T-helper 1 cell treated with Interleukin-12 subunit alpha and Interleukin-12 subunit beta and Interleukin-4 antibody, amounts not matched to agents 30 μg/mL and 1 μg/mL, for 36 hours (primary cell): ENCODE results near the gene PRKCE.
A peak's percentile ranks its signal among the peaks of the same experiment; 100 is the strongest.
"Not testable (repeated sequence)": the region's sequence is repeated elsewhere in the genome, so short reads cannot be mapped to it uniquely, and the experiment has no call there.

Source experiments
- H3K27ac Mint-ChIP-seq: one replicate; pipeline ENCODE4 v1.8.0; 2021; ENCODE audit warnings: mild to moderate bottlenecking, mixed read lengths
- H3K27me3 Mint-ChIP-seq: one replicate; pipeline ENCODE4 v1.8.0; 2021; ENCODE audit warnings: low read depth, mixed read lengths
- H3K36me3 Mint-ChIP-seq: one replicate; pipeline ENCODE4 v1.8.0; 2021; ENCODE audit warnings: low read depth, mixed read lengths
- H3K4me1 Mint-ChIP-seq: one replicate; pipeline ENCODE4 v1.8.0; 2021; ENCODE audit warnings: low read depth, mixed read lengths
- H3K4me3 Mint-ChIP-seq: one replicate; pipeline ENCODE4 v1.8.0; 2021; ENCODE audit warnings: mild to moderate bottlenecking, moderate library complexity, mixed read lengths
- H3K9me3 Mint-ChIP-seq: one replicate; pipeline ENCODE4 v1.8.0; 2021; ENCODE audit warnings: mixed read lengths

PRKCE gene

GRCh38 chr2:45879936-45880335 is 228.5 kb downstream of the PRKCE start:
- Mint-ChIP-seq H3K36me3 (peaks cover 13% of the 10 kb centered on the region), H3K9me3 (peaks cover 24% of the 10 kb centered on the region)

GRCh38 chr2:45881970-45882581 is 230.6 kb downstream of the PRKCE start:
- no peak overlapping the region for H3K27ac Mint-ChIP-seq

More at GRCh38 chr2:45879936-45880335, 228.5 kb downstream of the PRKCE start:
- Mint-ChIP-seq H3K27ac (no peak overlapping the region), H3K4me1 (no peaks in the 10 kb centered on the region), H3K27me3 (no peaks in the 10 kb centered on the region), H3K4me3 (no peak overlapping the region)

GRCh38 chr2:45882707-45883602 is 231.5 kb downstream of the PRKCE start:
- Mint-ChIP-seq H3K4me3 (no peak overlapping the region), H3K27me3 (no peaks in the 10 kb centered on the region), H3K4me1 (no peaks in the 10 kb centered on the region), H3K36me3 (peaks cover 2% of the 10 kb centered on the region), H3K27ac (no peak overlapping the region), H3K9me3 (peaks cover 2% of the 10 kb centered on the region)

More at GRCh38 chr2:45881970-45882581, 230.6 kb downstream of the PRKCE start:
- Mint-ChIP-seq H3K4me1 (no peaks in the 10 kb centered on the region), H3K9me3 (peaks cover 9% of the 10 kb centered on the region), H3K36me3 (peaks cover 6% of the 10 kb centered on the region), H3K27me3 (no peaks in the 10 kb centered on the region), H3K4me3 (no peak overlapping the region)

- Mint-ChIP-seq H3K36me3 (no peaks in the 10 kb centered on the region), H3K27ac (no peak overlapping the region), H3K4me1 (no peaks in the 10 kb centered on the region), H3K27me3 (no peaks in the 10 kb centered on the region), H3K9me3 (no peaks in the 10 kb centered on the region), H3K4me3 (no peak overlapping the region)
Measured at GRCh38 chr2:45883603-45884000, 232.1 kb downstream of the PRKCE start.

GRCh38 chr2:45884126-45884525 is 232.7 kb downstream of the PRKCE start:
- Mint-ChIP-seq H3K27me3 (no peaks in the 10 kb centered on the region), H3K36me3 (no peaks in the 10 kb centered on the region), H3K4me3 (no peak overlapping the region), H3K4me1 (peaks cover 2% of the 10 kb centered on the region), H3K27ac (no peak overlapping the region), H3K9me3 (no peaks in the 10 kb centered on the region)

GRCh38 chr2:45885171-45885621 is 233.7 kb downstream of the PRKCE start:
- H3K36me3 Mint-ChIP-seq, result no peaks in the 10 kb centered on the region
- peaks cover 6% of the 10 kb centered on the region for H3K4me1 Mint-ChIP-seq
- H3K4me3 Mint-ChIP-seq, result no peak overlapping the region
- H3K27ac Mint-ChIP-seq, result no peak overlapping the region
- H3K9me3 Mint-ChIP-seq, result no peaks in the 10 kb centered on the region
- H3K27me3 Mint-ChIP-seq, result no peaks in the 10 kb centered on the region

GRCh38 chr2:45886171-45886663 is 234.7 kb downstream of the PRKCE start:
- H3K36me3 Mint-ChIP-seq, result no peaks in the 10 kb centered on the region
- no peak overlapping the region for H3K27ac Mint-ChIP-seq
- H3K9me3 Mint-ChIP-seq, result no peaks in the 10 kb centered on the region
- no peak overlapping the region for H3K4me3 Mint-ChIP-seq
- no peaks in the 10 kb centered on the region for H3K27me3 Mint-ChIP-seq
- H3K4me1 Mint-ChIP-seq, result peaks cover 12% of the 10 kb centered on the region

- Mint-ChIP-seq H3K9me3 (no peaks in the 10 kb centered on the region), H3K4me1 (peaks cover 16% of the 10 kb centered on the region), H3K36me3 (peaks cover 2% of the 10 kb centered on the region), H3K4me3 (no peak overlapping the region), H3K27ac (no peak overlapping the region), H3K27me3 (no peaks in the 10 kb centered on the region)
Measured at GRCh38 chr2:45888167-45888566, 236.7 kb downstream of the PRKCE start.

- Mint-ChIP-seq H3K9me3 (no peaks in the 10 kb centered on the region), H3K36me3 (peaks cover 2% of the 10 kb centered on the region), H3K4me1 (peaks cover 16% of the 10 kb centered on the region), H3K27ac (no peak overlapping the region), H3K27me3 (no peaks in the 10 kb centered on the region), H3K4me3 (no peak overlapping the region)
Measured at GRCh38 chr2:45888641-45889040, 237.2 kb downstream of the PRKCE start.

- Mint-ChIP-seq H3K27ac (no peak overlapping the region), H3K36me3 (peaks cover 2% of the 10 kb centered on the region), H3K4me1 (peaks cover 16% of the 10 kb centered on the region), H3K27me3 (no peaks in the 10 kb centered on the region), H3K4me3 (no peak overlapping the region), H3K9me3 (no peaks in the 10 kb centered on the region)
Measured at GRCh38 chr2:45889053-45889452, 237.6 kb downstream of the PRKCE start.

- Mint-ChIP-seq H3K36me3 (peaks cover 2% of the 10 kb centered on the region), H3K4me3 (no peak overlapping the region), H3K9me3 (no peaks in the 10 kb centered on the region), H3K27me3 (no peaks in the 10 kb centered on the region), H3K27ac (no peak overlapping the region), H3K4me1 (peaks cover 16% of the 10 kb centered on the region)
Measured at GRCh38 chr2:45889620-45890370, 238.3 kb downstream of the PRKCE start.

GRCh38 chr2:45890371-45890646 is 238.8 kb downstream of the PRKCE start:
- H3K27me3 Mint-ChIP-seq, H3K27ac Mint-ChIP-seq, H3K9me3 Mint-ChIP-seq, H3K4me3 Mint-ChIP-seq, H3K36me3 Mint-ChIP-seq: not testable (repeated sequence)
- H3K4me1 Mint-ChIP-seq, result peaks cover 16% of the 10 kb centered on the region

GRCh38 chr2:45890819-45891218 is 239.3 kb downstream of the PRKCE start:
- Mint-ChIP-seq H3K36me3 (peaks cover 2% of the 10 kb centered on the region), H3K4me1 (peaks cover 16% of the 10 kb centered on the region), H3K9me3 (no peaks in the 10 kb centered on the region), H3K27ac (no peak overlapping the region), H3K27me3 (no peaks in the 10 kb centered on the region), H3K4me3 (no peak overlapping the region)

- H3K27ac Mint-ChIP-seq, result peak overlapping the region; percentile 10
- no peaks in the 10 kb centered on the region for H3K27me3 Mint-ChIP-seq
- H3K36me3 Mint-ChIP-seq, result peaks cover 2% of the 10 kb centered on the region
- peaks cover 16% of the 10 kb centered on the region for H3K4me1 Mint-ChIP-seq
- H3K4me3 Mint-ChIP-seq, result no peak overlapping the region
- H3K9me3 Mint-ChIP-seq, result no peaks in the 10 kb centered on the region
Measured at GRCh38 chr2:45891719-45892424, 240.4 kb downstream of the PRKCE start.
